OCI-LY7 (cell line): ENCODE data around the gene ARVCF.
"Not testable (repeated sequence)": the region's sequence is repeated elsewhere in the genome, so short reads cannot be mapped to it uniquely, and the experiment has no call there.

ENCODE experiments used
- EZH2phosphoT487 ChIP-seq: fragments of 200-600 bp; sonication (generic); IDR thresholded peaks from 2 replicates; pipeline ENCODE4 v1.6.1; 2018; ENCODE audit warnings: low read depth, borderline replicate concordance, mild to moderate bottlenecking, mixed run types, antibody characterized with exemption, low read length, moderate library complexity, mixed read lengths
- TF ChIP-seq, protein P1 (sequence below): fragments of 200-600 bp; sonication (generic); conservative IDR thresholded peaks from 2 replicates; pipeline ENCODE4 v1.5.1; 2014; ENCODE audit warnings: mild to moderate bottlenecking, antibody characterized with exemption, low read length, moderate library complexity, mixed read lengths

DNA sequence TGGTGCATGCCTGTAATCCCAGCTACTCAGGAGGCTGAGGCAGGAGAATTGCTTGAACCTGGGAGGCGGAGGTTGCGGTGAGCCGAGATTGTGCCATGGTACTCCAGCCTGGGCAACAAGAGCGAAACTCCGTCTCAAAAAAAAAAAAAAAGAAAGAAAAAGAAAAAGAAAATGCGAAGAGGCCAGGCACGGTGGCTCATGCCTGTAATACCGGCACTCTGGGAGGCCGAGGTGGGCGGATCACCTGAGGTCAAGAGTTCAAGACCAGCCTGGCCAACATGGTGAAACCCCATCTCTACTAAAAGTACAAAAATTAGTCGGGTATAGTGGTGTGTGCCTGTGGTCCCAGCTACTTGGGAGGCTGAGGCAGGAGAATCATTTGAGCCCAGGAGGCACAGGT lies 90.6 kb downstream of the ARVCF start:
- TF ChIP-seq, protein P1, sequence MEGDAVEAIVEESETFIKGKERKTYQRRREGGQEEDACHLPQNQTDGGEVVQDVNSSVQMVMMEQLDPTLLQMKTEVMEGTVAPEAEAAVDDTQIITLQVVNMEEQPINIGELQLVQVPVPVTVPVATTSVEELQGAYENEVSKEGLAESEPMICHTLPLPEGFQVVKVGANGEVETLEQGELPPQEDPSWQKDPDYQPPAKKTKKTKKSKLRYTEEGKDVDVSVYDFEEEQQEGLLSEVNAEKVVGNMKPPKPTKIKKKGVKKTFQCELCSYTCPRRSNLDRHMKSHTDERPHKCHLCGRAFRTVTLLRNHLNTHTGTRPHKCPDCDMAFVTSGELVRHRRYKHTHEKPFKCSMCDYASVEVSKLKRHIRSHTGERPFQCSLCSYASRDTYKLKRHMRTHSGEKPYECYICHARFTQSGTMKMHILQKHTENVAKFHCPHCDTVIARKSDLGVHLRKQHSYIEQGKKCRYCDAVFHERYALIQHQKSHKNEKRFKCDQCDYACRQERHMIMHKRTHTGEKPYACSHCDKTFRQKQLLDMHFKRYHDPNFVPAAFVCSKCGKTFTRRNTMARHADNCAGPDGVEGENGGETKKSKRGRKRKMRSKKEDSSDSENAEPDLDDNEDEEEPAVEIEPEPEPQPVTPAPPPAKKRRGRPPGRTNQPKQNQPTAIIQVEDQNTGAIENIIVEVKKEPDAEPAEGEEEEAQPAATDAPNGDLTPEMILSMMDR = not testable (repeated sequence)
- TF ChIP-seq EZH2phosphoT487 = not testable (repeated sequence)
